NCI-H345 treated with DMSO at 0.1 percent for 48 hours (cell line): ENCODE data around the gene RPL22.
"Not testable (repeated sequence)": the region's sequence is repeated elsewhere in the genome, so short reads cannot be mapped to it uniquely, and the experiment has no call there.

Experiments used
- DNase-seq: peaks from one replicate; lab custom pipeline; 2025; ENCODE audit not compliant: unreplicated experiment; lab: John Stamatoyannopoulos, UW

The RPL22 gene

DNA sequence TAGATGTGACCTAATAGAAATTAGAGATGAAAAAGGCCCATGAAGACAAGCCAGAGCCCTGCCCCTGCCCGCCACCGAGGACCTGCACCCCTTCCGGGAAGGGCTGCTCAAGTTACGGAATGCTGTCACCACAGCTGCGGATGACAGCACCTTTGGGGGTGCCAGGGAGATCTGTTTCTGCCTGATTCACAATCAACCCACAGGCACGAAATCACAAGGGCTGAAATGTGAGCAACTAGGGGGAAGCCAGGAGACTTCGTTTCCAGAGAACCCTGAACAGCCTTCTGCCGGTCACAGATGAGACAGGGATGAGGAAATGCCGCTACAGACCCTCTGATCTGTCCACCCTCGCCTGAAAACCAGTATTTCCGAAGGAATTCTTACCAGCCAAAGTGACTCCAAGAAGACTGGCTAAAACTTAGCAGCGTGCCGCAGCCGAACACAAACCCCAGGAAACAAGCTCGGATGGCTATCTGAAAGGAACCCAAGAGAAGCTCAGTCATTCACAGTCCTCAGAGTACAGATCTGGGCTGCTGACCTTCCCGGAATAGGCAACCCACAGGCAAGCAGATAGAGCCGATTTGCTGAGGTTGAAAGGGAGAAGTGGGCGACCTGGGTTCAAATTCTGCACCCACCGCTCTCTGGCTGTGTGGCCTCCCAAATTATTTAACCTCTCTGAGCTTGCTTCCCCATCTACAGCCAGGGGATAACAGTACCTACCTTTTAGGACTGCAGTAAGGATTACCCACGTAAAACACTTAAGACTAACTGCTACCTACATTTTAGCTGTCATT lies 35.3 kb upstream of the RPL22 start:
- DNase-seq, result no peak

DNA sequence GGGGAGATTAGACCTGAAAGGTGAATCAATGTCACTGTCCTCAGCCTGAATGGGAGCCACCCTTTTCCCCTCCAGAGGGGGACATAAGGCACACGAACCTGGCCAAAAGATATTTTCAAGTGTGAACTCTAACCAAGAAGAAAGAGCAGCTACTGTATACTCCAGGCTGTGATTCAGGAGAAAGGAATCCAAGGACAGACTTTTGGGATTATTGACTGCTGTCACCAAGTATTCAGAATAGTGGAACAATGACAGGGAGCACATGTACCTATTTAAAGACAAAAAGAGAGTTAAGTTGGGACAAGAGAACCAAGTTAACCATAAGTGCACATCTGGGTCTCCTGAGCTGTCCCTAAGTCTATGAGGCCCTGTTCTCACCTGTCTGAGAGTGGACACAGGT lies 34.0 kb upstream of the RPL22 start:
- no peak for DNase-seq

DNA sequence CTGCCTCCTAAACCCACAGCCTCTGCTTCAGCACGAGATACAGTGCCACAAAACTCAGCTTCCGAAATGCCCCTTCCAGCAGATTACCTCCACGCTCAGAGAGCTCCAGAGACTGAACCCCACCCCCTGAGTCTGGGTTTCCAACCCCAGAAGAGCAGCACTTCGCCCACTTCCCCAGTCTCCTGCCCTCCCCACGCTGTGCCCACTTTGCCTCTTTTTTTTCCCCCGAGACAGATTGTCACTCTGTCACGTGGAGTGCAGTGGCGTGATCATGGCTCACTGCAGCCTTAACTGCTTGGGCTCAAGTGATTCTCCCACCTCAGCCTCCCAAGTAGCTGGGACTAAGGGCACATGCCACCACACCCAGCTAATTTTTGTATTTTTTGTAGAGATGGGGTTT lies 26.3 kb upstream of the RPL22 start:
- DNase-seq, result no peak

DNA sequence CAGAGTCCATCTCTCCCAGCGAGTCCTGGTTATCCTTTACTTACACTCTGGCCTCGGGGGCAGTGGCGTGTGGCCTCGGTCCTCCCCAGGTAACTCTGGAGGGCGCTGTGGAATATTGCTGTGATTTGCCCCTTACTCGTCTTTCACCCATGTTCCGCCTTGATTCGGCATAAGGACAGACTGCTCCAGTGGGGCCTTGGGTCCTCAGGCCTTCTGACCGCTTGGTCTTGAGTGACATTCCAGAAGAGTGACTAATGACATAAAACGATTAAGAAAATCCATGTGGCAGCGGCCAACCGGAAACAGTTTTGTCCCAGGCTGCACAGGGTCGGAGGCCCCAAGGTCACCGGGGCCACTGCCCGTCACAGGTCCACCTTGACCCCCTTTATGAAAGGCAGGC lies 25.3 kb upstream of the RPL22 start:
- DNase-seq, result no peak

DNA sequence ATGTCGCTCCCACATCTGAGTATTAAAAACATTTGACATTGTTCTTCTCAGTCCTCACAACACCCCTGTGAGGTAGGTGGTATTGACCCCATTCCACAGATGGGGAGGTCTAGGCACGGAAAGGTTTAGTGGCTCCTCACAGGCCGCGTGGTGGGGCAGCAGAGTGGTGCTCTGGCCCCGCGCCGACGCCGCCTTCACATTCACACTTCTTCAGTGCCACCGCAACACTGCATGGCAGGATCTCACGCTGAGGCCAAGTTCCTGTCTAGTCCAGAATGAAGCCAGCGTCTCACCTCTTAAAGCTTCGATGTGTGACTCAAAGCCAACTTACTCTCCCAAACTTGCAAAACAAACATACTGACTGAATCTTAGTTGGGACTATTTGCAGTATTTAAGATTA lies 24.2 kb upstream of the RPL22 start:
- DNase-seq, result no peak

DNA sequence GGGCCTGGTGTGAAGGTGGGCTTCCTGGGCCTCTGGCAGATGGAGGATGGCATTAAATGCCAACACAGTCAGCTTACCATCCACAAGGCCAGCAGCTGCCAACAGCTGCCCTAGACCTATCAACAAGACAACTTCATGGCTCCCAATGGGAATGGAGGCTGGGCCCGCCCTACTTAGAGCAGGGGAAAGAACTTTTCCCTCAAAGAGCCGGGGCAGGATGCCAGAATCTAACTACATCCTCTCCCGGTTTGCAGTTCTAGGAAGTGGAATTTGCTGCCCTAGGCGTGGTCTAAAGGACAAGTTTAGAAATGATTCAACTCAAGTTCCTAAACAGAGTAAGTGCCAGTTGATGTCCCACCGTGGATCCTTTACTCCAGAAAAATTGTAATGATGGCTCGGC lies 23.2 kb upstream of the RPL22 start:
- DNase-seq, result no peak

DNA sequence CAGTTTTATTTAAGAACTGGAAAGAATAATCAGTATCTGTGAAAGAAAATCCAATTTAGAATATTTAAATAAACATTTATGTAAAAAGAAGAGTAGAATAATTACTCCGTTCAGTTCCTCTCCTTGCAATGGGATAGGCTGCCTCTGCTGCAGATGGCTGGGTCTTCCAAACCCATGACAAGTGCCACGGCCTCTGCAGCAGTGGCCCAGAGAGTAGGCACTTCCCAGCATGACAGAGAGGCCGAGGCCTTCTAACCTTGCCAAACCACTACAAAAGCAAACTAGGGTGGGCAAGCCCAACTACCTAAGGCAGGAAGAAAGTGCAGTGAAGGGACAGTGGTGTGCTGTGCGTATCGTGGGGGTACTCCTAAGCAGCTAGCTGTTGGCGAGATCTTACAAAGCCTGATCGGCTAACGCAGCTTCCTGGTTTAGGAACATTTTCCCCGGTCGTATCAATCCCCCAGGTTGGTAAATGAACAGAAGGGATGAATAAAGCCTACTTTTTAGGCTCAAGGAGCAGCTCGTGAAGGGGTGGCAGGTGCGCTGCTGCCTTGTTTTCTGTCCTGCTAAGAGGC lies 21.9 kb upstream of the RPL22 start:
- no peak for DNase-seq

DNA sequence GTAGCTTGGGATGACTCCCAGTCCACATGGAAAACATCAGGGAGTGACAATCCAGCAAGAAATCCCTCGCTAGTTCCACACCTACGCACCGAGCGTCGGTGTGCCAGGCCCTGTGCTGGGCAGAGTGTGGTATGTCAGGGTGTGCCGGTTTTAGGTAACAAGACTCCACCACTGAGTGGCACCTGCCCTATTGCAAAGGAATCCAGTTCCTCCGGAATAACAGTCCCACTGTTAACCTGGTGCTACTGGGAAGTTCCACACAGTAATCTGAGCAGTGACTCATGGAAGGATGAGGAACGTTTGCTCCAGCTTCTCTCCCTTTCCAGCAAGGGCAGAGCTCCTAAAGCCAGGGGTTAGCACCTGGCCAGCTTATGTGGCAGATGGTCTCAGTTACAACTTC lies 20.8 kb upstream of the RPL22 start:
- DNase-seq, result no peak

DNA sequence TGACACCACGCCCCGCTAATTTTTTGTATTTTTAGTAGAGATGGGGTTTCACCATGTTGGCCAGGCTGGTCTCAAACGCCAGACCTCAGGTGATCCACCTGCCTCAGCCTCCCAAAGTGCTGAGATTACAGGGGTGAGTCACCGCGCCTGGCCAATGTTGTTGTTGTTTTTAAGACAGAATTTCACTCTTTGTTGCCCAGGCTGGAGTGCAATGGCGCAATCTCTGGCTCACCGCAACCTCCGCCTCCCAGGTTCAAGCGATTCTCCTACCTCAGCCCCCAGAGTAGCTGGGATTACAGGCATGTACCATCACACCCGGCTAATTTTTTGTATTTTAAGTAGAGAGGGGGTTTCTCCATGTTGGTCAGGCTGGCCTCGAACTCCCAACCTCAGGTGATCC lies 20.2 kb upstream of the RPL22 start:
- DNase-seq, result not testable (repeated sequence)

DNA sequence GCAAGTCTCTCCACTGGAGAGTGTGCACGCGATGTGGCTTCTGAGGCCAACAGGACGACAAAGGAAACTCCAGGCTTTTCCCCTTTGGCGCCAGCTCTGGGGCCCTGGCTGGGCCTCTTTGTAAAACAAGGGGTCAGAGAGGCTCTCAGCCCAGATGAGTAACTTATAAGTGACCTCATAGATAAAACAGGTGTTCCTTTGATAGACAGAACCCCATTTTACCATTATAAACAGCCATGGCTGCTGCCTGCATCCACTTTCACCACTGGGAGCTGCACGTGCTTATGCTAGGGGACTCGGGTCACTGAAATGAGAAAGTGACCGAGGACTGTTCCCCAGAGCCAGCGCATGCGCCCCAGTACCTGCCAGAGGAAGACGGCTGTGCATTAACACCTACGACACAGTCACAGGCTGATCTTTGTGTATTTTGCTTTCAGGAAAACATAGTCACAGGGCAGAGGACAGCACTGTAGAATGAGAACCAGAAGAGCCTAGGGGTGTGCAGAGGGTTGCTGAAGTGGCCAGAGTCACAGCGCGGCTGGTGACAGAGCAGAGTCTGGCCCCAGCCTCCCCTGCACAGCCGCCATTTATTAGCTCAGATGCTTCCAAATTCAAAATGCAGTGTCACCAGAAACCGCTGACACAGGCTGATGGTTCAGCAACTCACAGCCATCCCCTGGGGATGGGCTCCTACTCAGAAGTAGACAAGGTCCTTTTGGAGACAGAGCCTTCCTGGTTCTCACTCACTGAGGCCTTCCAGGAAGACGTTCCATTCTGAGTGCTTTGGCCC lies 19.2 kb upstream of the RPL22 start:
- DNase-seq, result no peak

DNA sequence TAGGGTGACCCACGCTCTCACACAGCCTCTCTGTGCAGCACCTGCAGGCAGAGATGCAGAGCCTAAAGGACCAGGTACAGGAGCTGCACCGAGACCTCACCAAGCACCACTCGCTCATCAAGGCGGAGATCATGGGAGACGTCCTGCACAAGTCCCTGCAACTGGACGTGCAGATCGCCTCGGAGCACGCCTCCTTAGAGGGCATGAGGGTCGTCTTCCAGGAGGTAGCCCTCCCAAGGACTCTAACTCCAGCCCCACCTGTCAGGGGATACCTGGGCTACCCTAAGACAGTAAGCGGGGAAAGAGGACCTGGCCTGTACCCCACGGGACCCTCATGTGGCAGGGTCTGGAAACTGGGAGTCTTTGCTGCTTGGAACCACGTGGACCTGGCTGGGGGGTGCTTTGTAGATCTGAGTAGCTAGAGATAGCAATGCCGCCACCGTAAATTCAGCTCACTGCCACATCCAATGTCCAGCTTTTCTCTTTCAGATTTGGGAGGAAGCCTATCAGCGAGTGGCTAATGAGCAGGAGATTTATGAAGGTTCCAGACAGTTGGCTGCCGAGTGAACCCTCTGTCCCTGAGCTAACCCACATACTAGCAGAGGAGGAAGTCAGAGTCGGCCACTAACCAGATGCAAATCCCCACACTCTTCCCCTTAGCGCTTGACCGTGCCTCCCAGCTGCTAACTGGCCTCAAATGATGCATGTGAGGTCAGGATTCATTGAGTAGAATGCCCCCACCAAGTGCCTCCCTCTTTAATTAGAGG lies 13.0 kb upstream of the RPL22 start:
- DNase-seq, result no peak

DNA sequence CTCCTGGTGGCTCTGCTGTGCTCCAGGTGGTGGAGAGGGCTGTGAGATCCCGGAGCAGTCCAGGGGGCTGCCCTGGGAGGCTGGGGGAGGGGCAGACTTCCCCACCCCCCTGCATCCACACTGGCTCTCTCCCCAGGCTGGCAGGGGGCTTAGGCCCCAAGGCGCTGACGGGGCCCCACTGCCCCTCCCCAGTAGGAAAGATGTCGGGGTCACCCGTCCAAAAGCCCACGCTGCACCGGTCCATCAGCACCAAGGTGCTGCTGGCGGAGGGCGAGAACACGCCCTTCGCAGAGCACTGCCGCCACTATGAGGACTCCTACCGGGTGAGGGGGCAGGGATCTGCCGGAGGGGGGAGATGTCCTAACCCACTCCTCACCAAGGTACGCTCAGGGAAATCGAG lies 12.3 kb upstream of the RPL22 start:
- no peak for DNase-seq

DNA sequence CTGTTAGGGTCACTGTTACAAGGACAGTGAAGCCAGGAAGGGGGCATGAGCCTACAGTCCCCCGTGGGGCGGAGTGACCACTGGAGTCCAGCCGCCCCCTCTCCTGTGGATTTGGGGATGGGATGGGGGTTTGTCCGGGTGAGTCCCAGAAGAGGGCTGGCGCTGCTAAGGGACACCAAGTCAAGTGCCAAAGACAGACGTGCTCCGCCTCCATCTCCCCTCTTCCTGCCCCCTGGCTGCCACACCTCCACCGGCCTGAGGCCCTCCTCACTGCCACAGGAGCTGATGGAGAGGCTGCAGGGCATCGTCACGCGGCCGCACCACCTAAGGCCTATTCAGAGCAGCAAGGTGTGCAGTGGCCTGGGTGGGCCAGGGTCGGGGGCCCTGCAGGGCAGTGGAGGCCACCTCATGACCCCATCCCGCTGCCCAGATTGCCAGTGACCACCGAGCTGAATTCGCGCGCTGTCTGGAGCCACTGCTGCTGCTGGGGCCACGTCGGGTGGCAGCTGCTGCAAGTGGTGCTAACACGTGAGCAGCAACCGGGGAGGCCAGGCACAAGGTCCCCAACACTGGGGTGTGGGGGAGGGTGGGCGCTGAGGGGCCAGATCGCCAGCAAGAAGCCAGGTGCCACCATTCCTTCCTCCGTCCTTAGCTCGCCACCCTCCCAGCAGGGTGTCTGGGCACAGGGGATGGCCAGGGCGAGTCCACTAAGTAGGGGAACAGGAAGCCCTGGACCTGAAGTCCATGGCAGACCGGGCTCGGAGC lies 11.4 kb upstream of the RPL22 start:
- no peak for DNase-seq

DNA sequence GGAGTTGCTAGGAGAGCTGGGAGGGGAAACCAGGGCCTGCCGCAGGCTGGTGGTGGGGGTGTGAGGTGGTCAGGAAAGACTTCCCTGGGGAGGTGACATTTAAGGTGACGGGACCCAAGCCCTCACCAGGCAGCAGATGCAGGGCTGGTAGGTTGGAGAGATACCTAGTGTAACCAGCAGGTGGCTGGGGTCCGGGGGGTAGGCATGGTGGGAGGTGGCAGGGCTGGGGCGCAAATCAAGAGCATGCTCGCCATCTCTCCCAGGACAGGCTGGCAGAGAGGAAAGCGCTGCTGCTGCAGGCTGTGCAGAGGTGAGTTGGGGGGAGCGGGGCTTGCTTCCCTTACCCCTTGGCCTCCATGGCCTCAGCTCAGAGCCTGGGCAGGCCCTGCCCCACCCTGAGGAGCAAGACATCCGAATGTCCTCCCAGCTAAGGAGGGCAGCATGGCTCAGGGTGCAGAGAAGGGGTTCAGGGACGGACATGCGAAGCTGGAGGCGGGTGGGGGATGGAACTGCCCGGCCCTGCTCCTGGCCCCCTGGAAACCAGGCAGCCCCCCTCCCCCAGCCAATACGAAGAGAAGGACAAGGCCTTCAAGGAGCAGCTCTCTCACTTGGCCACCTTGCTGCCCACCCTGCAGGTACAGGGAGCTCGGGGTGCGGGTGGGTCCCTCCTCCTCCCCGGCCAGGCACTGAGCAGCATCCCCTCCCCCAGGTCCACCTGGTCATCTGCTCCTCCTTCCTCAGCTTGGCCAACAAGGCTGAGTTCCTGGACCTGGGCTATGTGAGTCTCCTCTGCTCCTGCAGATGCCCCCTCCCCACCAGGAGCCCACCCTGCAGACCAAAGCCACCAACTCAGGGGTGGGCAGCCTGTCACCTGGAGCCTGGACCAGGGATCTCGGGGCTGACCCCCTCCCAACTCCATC lies 10.5 kb upstream of the RPL22 start:
- no peak for DNase-seq

DNA sequence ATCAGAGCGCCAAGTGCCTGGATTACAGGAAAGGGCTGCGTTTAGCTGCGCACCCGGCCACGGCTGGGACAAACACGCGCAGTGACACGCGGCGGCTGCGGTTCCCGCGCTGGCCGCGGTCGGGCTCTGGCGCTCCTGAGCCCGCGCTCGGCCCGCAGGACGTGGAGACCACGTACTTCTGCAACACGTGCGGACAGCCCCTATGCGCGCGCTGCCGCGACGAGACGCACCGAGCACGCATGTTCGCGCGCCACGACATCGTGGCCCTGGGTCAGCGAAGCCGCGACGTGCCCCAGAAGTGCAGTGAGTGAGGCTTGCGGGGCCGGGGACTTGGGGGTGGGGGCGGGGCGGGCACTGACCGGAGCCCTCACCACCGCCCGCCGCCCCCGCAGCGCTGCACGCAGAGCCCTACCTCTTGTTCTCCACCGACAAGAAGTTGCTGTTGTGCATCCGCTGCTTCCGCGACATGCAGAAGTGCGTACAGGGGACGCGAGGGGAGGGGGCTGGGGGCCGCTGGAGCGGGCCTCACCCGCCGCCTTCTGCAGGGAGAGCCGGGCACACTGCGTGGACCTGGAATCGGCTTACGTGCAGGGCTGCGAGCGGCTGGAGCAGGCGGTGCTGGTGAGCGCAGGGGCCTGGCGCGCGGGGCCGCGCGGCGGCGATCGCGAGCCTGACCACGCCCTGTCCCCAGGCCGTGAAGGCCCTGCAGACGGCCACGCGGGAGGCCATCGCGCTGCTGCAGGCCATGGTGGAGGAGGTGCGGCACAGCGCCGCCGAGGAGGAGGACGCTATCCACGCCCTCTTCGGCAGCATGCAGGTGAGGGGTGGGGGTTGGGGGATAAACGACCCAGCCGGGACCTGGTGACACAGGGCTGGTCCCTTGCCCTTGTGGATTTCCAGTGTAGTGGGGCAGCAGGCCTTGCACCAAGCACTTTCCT lies 9.6 kb upstream of the RPL22 start:
- DNase-seq, result no peak

DNA sequence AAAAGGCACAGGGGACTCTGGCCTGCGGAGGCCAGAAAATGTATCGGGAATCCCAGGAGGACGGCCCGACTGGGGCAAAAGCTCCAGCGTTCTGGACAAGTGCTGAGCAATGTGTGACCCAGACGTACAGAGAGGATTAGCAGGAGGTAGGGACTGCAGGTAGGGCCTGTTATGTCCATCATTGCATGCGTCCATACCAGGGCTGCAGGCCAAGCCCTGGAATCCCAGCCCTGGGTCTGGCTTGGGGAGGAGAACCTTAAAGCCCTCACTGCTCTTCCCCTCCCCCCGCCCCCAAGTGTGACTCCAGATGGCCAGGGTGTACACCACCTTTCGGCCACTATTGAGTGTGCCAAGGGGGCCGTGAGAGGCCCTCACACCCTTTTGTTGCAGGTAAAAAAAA lies 8.5 kb upstream of the RPL22 start:
- DNase-seq, result no peak

DNA sequence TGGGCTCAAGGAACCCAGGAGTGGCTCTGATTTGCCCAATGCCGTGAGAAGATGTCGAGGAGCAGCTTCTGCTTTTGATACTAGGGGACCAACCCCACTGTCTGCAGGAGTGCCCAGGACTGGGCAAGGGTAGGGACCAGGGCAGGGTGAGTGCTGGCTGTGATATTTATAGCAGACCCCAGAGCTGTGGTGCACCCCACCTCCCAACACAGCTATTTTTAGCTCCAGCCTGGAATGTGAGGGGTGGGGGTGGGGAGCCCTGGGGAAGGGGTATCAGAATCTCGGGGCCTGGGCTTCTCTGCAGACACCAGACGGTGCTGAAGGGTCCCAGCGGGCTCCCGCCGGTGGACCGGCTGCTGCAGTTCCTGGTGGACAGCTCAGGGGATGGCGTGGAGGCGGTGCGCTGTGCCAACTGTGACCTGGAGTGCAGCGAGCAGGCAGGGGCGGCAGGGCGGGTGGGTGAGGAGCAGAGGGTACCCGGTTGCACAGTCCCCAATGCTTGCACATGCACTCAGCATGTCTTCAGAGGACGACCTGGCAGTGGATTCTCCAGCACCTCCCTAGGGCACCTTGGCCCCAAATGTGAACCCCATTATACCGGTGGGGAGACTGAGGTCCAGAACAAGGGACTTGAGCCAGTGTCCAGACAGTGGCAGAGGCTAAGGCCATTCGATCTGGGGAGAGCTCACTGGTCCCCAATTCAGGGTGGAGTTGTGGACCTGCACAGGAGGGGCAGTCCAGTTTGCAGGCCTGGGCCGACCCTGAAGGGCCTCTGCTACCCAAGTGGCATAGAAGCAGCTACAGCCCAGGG lies 7.9 kb upstream of the RPL22 start:
- DNase-seq, result no peak

DNA sequence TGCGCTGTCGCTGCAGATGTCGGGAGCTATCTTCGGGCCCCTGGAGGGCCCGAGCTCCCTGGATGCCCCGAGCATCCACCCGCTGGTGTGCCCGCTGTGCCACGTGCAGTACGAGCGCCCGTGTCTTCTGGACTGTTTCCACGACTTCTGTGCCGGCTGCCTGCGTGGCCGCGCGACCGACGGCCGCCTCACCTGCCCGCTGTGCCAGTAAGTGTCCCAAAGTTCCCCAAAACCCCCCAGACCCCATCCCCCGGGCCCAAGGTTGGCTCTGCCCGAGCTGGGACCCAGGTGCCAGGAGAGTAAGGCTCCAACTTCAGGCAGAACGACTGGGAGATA lies 7.1 kb upstream of the RPL22 start:
- DNase-seq, result no peak
